LNCaP clone FGC (cell line): Measurements from ENCODE around the gene ZNF611.
"Not testable (repeated sequence)": the region's sequence is repeated elsewhere in the genome, so short reads cannot be mapped to it uniquely, and the experiment has no call there.

ENCODE experiments used
- DNase-seq: peaks from one replicate; pipeline ENCODE4 v3.0.0-alpha.2; 2011; ENCODE audit warnings: low read depth
- H3K4me3 ChIP-seq: 2 replicates; pipeline ENCODE4 v1.5.1; 2011; ENCODE audit warnings: mild to moderate bottlenecking, low read depth, low read length, control low read depth
- CTCF ChIP-seq: IDR thresholded peaks from 2 replicates; pipeline ENCODE4 v1.5.1; 2012; ENCODE audit warnings: mild to moderate bottlenecking; ENCODE audit not compliant: control insufficient read depth, insufficient read depth; ENCODE audit errors: extremely low read depth

The ZNF611 gene

DNA sequence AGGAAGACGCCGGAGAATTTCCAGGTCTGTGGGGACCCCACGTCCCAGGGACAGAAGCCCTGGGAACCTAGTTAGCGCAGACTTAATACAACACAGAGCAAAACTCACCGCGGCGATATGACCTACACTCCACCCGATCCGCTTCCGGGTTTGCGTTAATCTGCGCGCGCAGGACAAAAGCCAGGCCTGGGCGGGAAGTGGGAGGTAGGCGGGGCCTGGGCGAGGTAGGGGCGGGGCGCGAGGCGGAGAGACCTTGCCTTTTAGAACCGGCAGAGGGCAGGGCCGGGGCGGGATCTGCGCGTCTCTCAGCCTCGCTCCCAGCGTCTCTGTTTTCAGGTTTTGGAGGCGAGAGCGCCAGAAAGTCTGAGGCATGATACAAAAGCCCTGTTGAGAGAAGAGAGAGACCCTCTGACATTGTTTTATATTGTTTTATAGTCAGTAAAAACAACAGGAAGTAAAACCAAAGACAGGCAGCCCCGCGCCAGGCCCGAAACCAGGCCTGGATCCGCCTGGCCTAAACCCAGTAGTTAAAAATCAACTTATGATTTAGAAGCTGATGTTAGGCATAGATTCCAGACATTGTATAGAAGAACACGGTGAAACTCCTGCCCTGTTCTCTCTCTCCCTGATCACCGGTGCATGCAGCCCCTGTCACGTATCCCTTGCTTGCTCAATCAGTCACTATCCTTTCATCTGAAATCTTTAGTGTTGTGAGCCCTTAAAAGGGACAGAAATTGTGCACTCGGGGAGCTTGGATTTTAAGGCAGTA, at the start of gene ZNF611:
ZNF611 (minus strand) TSS at position 152 of the 769 bp plus-strand sequence. CDS start 19,150 bp downstream, outside the sequence.
- peak; percentile 79 for DNase-seq
- H3K4me3 ChIP-seq: peak within 1 kb of the TSS; percentile 79

GRCh38 chr19:52782864-52783263, 48.0 kb upstream of the ZNF611 start:
- not testable (repeated sequence) for DNase-seq, H3K4me3 ChIP-seq

More for the DNA sequence above, at the start of gene ZNF611:
- TF ChIP-seq CTCF: peak; percentile 43

DNA sequence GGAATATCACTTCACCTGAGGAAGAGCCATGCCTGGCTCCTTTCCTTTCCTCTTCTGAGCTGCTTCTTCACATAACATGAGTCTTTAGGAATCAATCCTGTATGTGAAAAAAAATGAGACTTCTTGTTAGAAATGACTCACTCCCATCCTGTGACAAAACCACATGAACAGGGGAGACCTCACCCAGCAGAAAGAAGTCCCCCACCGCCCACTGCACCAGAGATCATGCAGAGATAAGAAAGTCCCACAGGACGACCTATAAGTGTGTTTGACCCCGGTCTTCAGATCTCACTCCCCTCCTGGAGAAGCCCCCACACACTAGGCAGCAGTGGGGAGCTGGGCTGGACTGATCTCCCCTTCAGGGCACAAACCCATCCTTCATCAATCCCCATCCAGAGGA, 44.0 kb upstream of the ZNF611 start:
- no peak for TF ChIP-seq CTCF
- H3K4me3 ChIP-seq: no peak overlapping the region
- DNase-seq: no peak

DNA sequence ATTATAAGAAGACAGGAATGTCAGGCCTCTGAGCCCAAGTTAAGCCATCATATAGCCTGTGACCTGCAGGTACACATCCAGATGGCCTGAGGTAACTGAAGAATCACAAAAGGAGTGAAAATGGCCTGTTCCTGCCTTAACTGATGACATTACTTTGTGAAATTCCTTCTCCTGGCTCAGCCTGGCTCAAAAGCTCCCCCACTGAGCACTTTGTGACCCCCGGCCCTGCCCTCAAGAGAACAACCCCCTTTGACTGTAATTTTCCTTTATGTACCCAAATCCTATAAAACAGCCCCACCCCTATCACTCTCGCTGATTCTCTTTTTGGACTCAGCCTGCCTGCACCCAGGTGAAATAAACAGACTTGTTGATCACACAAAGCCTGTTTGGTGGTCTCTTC, 21.6 kb upstream of the ZNF611 start:
- DNase-seq, H3K4me3 ChIP-seq: not testable (repeated sequence)

DNA sequence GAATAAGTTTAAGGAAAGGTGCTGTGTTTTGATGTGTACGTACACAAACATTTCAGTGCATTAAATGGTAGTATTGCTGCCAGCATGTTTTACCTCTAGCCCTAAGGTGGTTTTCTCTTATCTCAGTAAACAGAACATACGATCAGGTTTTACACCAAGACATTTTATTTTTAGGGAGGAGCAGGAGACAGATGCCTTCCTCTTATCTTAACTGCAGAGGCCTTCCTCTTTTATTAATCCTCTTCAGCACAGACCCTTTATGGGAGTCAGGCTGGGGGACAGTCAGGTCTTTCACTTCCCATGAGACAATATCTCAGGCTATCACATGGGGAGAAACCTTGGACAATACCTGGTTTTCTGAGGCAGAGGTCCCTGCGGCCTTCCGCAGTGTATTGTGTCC, 14.9 kb upstream of the ZNF611 start:
- no peak overlapping the region for H3K4me3 ChIP-seq
- TF ChIP-seq CTCF: no peak
- no peak for DNase-seq

DNA sequence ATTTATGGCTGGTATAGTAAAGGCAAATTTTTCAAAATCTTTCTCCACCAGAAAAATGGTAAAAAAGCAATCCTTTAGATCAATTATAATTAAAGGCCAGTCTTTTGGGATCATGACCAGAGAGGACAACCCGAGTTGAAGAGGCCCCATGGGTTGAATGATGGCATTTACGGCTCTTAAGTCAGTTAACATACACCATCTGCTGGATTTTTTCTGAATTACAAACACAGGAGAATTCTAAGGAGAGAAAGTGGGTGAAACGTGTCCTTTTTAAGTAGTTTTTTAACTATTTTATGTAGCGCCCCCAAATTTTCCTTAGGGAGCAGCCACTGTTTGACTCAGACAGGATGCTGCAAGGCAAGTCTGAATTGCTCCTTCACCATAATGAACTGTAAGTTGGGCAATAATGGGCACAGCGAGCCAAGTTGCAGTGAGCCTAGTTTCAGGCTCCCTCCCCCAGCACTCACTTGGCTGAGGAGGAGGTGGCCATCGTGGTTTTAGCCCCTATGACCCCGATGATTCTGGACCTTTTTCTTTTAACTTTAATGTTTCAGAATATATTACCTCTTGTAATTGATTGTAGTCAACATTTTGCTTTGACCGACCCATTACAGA, 13.6 kb upstream of the ZNF611 start:
- no peak for TF ChIP-seq CTCF
- no peak overlapping the region for H3K4me3 ChIP-seq
- DNase-seq: no peak

- DNase-seq: not testable (repeated sequence)
Observed at GRCh38 chr19:52745919-52746318, 11.1 kb upstream of the ZNF611 start.

GRCh38 chr19:52743091-52743490, 8.2 kb upstream of the ZNF611 start:
- no peak for DNase-seq
- no peak for TF ChIP-seq CTCF
- no peak overlapping the region for H3K4me3 ChIP-seq

More at GRCh38 chr19:52745919-52746318, 11.1 kb upstream of the ZNF611 start:
- not testable (repeated sequence) for H3K4me3 ChIP-seq
